GM12892 (cell line): ENCODE results near the gene RIN3.

Experiments used
- POLR2AphosphoS5 ChIP-seq: IDR thresholded peaks from 2 replicates; pipeline ENCODE4 v1.6.1; 2011; ENCODE audit warnings: low read depth, low read length, control low read depth
- TAF1 ChIP-seq: IDR thresholded peaks from 2 replicates; pipeline ENCODE4 v1.6.1; 2011; ENCODE audit warnings: low read depth, mild to moderate bottlenecking, control low read depth, low read length, borderline replicate concordance

DNA sequence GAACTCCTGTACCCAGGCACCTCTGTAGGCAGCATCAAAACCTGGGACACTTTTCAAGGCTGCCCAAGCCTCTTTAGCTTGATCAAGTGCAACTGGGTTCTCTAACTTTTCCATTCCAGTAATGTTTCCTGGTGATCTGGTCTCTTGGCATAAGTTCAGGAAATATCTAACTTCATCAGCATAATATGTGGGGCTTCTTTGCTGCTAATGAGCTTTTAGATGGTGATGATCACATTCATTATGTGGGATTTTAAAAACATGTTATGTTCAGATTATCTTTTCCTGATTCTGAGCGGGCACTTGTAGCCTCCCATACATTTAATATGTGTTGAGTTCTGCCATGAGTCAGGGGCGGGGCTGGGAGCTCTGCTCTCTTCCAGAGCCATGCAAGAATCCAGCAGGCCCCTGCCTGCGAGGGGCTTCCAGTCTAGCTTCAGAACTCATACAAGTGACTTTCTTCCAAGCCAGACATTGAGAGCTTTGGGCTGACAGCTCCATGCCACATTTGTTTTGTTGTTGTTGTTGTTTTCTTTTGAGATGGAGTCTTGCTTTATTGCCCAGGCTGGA, 39.5 kb upstream of the RIN3 start:
- TF ChIP-seq POLR2AphosphoS5 (no peak), TAF1 (no peak)
